Left colon (tissue), 2 donors: ENCODE measurements around the gene CENPX. TPM values are rescaled to one million over a fixed set of nuclear protein-coding genes. Genes with fewer than 3 reads are reported as not detected.
A peak's percentile ranks its signal among the peaks of the same experiment; 100 is the strongest.

Experiments used
- ATAC-seq: fragments of 200-7000 bp; cut with Tn5 transposase; one replicate; pipeline ENCODE4 v1.9.1; 2020; ENCODE audit warnings: mild to moderate bottlenecking, moderate library complexity
- DNase-seq, 2 donors: peaks; one replicate each; pipeline ENCODE4 v3.0.0-alpha.2; 2020
- intact Hi-C, 2 donors: fragments of 100-400 bp; cut with DNase I in 1 of 2; cut with micrococcal nuclease in 1 of 2; formaldehyde crosslinking; loops; one replicate each; pipeline versions ENCODE4 v1.11.2 to v1.14.0; 2022; cut with DNase I, micrococcal nuclease
- total RNA-seq, 2 donors: library from RNA; stranded (reverse); fragmentation: NEBNext Ultra II Directional; extraction: Animal tissue kit (Norgen Biotek cat#: 25700); gene quantifications; one replicate each; pipeline ENCODE4 v1.2.1, GENCODE V29; 2021
- donor health status: DM: no; HTN: no; CAD: no.
- donor health status: DM: yes; HTN: yes; CAD: no.

Gene CENPX
- total RNA-seq, 2 donors from 2014 or later, result 83.3 to 127 TPM

GRCh38 chr17:82017612-82018151 lies 5.0 kb downstream of the CENPX start:
- ATAC-seq, result no peak

DNA sequence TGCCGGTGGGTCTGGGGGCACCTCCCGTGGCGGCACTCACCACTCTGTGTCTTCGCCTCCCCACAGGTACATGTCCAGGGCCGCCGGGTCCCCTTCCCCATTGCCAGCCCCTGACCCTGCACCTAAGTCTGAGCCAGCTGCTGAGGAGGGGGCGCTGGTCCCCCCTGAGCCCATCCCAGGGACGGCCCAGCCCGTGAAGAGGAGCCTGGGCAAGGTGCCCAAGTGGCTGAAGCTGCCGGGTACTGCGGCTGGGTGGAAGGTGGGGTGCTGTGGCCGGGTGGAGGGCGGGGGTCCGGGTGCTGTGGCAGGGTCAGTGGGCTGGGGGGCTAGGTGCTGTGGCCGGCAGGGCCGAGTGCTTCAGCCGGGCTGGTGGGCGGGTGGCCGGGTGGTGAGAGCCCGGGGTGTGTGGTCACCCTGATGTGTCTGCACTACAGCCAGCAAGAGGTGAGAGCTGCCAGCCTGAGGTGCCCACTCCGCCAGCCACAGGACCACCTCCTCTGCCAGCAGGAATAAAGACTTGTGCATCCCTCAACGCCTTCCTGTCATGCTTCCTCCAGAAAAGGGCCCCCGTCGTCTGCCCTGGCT lies 5.7 kb downstream of the CENPX start:
- DNase-seq, result no peak
- intact Hi-C loops, result loop anchor here in 1 of 2 donors (5.0 kb wide), 1 partner anchor 50 kb away; no protein-coding TSS in a partner anchor
- ATAC-seq, result no peak

More at GRCh38 chr17:82017612-82018151, 5.0 kb downstream of the CENPX start:
- intact Hi-C loops, result loop anchor here in 1 of 2 donors (5.0 kb wide), 1 partner anchor 50 kb away; no protein-coding TSS in a partner anchor
- DNase-seq, result no peak

DNA sequence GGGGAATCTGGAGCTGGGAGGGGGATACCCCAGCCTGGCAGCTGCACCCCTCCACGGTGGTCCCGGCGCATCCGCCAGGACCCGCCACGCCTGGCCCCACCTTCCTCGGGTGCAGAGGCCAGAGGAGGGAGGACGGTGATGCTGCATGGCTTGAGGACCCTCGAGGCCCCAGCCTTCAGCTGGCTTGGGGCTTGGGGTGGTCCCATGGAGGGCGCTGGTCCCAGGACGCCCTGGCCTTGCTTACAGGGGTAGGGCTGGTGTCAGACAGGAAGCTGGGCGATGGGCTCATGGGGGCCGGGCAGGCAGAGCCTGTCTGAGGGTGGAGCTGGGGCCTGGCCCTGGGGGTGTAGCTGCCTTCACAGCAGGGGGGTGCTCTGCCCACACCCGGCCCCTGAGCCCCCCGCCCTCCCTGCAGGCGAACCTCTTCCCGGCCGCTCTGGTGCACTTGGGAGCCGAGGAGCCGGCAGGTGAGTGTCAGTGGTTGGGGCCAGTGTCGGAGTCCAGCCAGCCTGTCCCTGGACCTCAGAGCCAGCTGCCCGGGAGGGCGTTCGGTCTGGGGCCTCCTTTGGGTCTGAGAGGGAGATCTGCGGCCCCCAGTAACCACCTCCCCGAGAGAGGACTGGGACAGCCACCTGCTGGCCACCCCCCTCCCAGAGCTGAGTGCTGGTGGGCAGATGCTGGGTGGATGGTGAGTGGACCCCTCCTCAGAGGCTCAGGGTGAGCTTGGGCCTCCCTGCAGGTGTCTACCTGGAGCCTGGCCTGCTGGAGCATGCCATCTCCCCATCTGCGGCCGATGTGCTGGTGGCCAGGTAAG lies 6.4 kb downstream of the CENPX start:
- DNase-seq (no peak), ATAC-seq (no peak)
- intact Hi-C loops, result loop anchor here in 1 of 2 donors (5.0 kb wide), 1 partner anchor 49 kb away; no protein-coding TSS in a partner anchor

GRCh38 chr17:82015311-82015971 lies 7.2 kb downstream of the CENPX start:
- ATAC-seq (no peak), DNase-seq (no peak)
- intact Hi-C loops, result loop anchor here in 1 of 2 donors (5.0 kb wide), 1 partner anchor 48 kb away; no protein-coding TSS in a partner anchor

- no peak for ATAC-seq
- intact Hi-C loops, result loop anchor here in 1 of 2 donors (5.0 kb wide), 1 partner anchor 48 kb away; no protein-coding TSS in a partner anchor
- no peak for DNase-seq
Measured at GRCh38 chr17:82014971-82015310, 7.7 kb downstream of the CENPX start.

- DNase-seq (no peak), ATAC-seq (peak; percentile 53)
- intact Hi-C loops, result no loop called here
Measured at GRCh38 chr17:82014432-82014831, 8.2 kb downstream of the CENPX start.

- DNase-seq, result no peak
- intact Hi-C loops, result no loop called here
- no peak for ATAC-seq
Measured at GRCh38 chr17:82013772-82014321, 8.8 kb downstream of the CENPX start.

DNA sequence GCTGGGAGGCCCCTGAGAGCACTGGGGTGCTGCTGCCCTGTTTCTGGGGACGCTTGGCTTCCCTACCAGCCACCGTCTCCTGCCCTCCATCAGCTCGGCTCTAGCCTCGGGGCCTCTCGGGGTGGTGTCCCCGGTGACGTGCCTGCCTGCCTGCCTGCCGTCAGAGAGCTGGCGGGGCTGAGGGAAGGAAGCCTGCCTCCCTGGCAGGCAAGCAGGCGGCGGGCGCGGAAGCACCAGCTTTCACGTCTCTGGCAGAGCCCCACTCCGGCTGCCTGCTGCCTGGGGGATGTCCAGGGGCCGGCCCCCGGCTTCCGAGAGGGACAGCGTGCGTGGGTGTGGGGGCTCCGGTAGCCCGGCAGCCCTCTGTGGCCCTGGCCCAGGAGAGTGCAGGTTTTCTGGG lies 9.3 kb downstream of the CENPX start:
- DNase-seq (no peak), ATAC-seq (no peak)
- intact Hi-C loops, result no loop called here

DNA sequence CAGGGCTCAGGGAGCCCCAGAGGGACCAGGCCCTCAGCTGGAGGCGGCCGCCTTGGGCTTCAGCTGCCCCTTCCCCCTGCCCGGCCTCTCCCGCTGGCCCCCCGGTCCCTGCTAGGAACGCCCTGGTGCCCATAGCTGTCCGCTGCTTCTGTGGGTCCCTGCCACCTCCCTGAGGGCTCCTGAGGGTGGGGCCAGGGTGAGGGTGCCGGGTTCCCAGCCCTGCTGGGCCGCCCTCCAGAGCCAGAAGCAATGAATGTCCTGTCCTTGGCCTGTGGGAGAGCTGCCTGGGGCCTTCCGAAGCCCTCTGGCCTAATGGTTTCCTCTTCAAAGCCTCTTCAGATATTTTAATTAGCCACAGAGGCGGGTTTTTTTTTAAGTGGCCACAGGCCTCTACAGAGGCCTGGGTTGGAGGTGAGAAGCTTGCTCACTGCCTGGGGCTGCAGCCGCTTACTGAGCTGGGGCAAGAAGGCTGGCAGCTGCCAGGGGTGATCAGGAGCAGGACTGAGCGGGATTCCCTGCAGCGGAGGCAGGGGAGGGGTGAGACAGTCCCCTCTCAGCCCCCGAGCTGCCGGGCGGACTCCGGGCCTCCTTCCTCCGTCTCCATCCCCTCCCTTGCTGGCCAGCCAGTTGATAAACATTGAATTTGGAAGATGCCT lies 9.9 kb downstream of the CENPX start:
- ATAC-seq, result no peak
- intact Hi-C loops, result no loop called here

DNA sequence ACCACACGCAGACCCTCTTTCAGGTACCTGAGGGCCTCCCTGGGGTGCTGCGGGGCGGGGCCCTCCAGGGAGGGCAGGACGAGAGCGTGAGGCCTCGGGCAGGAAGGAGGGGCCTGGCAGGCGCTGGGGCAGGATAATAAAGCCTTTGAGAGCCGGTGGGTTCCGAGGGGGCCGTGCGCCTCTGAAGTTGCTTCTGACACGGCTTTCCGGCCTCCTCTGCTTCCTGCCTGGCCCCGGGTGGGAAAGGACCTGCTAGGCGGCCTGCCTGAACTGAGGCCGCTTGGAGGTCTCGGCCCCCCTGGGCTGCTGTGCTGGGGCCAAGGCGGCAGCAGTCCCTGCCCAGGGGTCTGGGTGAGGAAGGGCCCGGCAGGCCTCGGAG lies 10.4 kb downstream of the CENPX start:
- intact Hi-C loops, result no loop called here
- ATAC-seq (no peak), DNase-seq (no peak)

More for the DNA sequence above, 9.9 kb downstream of the CENPX start:
- no peak for DNase-seq

GRCh38 chr17:82011617-82012187 lies 11.0 kb downstream of the CENPX start:
- DNase-seq, result no peak
- no peak for ATAC-seq
- intact Hi-C loops, result no loop called here

DNA sequence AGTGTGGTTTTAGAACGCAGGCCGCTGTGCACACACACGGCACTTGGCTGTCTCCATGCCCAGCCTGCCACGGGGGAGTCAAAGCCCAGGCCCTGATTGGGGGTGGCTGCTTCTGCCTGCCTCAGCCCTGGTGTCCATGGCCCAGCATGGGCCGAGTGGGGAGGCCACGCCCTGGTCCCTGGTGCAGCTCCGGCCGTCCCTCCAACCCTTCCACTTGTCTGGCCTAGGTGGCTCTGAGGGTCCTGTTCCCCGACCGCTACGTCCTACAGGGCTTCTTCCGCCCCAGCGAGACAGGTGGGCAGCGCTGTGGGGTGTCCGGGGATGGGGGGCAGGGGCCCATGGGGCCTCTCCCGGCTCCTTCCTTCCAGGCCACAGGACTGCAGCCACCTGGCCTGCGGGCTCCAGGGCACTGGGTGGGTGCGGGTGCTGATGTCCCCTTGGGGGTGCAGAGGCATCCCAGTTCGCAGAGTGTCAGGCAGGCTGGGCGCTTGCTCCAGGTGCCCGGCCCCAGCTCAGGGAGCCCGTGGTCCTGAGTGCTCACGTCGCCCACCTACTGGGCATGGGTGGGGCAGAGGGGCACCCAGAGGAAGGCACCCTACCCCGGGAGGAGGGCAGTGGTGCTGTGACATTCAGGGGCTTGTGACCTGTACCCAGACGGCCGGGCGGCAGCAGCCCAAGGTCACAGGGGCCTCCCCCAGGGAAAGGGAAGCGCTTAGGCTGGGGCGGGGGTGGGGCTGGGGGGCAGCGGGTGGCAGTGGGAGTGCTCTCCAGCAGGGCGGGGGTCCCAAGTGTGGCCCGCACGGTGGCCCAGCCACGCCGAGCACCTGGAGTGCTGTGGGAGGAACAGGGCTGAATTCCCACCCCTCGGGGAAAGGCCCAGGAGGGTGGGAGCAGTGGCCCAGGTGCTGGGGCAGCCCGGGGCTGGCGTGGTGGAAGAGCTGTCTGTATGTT lies 11.8 kb downstream of the CENPX start:
- DNase-seq (no peak), ATAC-seq (no peak)
- intact Hi-C loops, result no loop called here

- intact Hi-C loops, result no loop called here
- no peak for DNase-seq
- ATAC-seq, result no peak
Measured at GRCh38 chr17:82009413-82009812, 13.3 kb downstream of the CENPX start.

DNA sequence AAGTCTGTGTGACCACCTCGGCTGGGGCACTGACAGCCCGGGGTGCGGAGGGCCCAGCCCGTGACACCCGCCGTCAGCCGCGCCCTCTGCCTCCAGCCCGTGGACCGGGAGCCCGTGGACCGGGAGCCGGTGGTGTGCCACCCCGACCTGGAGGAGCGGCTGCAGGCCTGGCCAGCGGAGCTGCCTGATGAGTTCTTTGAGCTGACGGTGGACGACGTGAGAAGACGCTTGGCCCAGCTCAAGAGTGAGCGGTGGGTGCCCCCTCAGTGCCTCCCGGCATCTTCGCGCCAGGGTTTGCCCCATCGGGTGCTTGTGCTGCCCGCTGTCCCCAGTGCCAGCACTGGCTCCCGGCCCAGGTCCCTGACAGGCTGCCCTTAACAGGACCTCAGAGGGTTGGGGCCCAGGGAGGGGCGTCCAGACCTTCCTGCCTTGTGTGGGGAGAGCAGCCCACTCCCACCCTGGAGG lies 13.7 kb downstream of the CENPX start:
- intact Hi-C loops, result no loop called here
- DNase-seq (no peak), ATAC-seq (no peak)

DNA sequence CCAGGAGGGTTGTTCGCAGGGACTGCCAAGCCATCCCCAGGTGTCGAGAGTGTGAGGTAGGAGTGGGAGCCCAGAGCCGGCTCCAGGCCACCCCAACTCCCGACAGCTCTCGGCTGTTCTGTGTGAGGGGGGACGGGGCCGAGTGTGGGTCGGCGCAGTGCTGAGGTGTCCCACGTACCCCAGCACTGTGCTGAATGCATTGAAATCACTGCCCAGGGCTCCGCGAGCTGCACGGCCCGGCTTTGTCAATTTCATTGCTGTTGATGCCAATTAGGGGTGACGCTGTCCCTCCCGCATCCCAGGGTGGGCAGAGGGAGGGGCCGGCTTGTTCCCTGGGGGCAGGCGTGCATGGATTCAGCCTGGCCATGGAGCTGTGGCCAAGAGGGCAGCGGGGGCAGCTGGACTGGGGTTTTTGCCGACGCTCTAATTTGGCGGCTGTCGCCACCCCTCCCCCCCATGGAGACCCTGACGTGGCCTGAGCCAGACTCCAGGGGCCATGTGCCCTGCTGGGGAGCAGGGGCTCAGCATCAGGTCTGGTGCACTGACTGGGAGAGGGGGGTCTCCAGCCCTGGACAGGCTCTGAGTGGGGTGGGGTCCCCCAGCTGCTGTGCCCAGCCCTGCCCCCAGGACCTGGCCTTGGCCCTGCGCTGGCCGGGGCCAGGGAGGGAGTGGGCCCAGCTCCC lies 14.3 kb downstream of the CENPX start:
- intact Hi-C loops, result no loop called here
- no peak for DNase-seq
- no peak for ATAC-seq

DNA sequence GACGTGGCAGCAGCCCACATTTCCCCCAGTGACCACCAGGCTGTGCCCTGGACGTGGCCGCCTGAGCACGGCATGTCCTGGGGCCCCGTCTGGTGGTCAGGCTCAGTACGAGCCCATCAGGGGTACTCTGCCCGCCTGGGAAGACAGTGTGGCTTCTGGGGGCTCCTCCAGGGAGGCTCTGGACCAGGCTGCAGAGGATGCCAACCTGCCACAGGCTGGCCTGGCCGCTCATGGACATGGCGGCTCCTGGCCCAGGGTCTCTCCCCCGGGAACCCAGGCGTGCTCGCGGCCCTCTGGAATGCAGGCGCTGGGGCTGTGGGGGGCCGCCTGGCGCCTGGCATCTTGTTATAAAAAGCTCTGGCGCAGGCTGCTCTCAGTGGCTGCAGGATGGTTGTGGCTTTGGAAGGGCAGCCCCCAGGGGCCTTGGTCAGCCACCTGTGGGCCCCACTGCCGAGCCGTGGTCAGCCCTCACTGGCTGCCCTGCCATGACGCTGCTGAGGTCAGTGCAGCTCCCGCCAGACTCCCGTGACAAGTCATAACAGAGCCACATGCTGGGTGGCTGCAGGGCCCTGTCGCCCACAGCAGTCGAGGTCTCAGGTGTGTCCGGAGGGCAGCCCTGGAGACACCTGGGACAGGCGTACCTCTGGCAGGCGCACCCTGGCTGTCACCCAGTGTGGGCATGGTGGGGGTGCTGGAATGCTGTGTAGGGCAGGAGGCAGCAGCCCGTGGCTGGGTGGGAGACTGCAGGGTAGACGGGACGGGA lies 15.0 kb downstream of the CENPX start:
- DNase-seq (no peak), ATAC-seq (no peak)
- intact Hi-C loops, result no loop called here
